ENCODE results near the gene MAPK9. TPM values are rescaled to one million over a fixed set of nuclear protein-coding genes. Genes with fewer than 3 reads are reported as not detected.
A peak's percentile ranks its signal among the peaks of the same experiment; 100 is the strongest.

Gene MAPK9
- total RNA-seq, 3 donors from 2014 or later: 31.2 to 37.9 (median 34.7) TPM

GRCh38 chr5:180315762-180316212 is 23.9 kb upstream of the MAPK9 start:
- no peaks in the 10 kb centered on the region for H3K9me3 ChIP-seq
- DNase-seq (ENCODE audit: low spot score in 2 of 2): peak; percentile 27 to 71
- H3K27ac ChIP-seq: no peak overlapping the region
- intact Hi-C loops (cut with DNase I; ENCODE audit: low total_unique reads): no loop called here
- H3K4me1 ChIP-seq: no peaks in the 10 kb centered on the region
- H3K27me3 ChIP-seq: no peaks in the 10 kb centered on the region
- H3K4me3 ChIP-seq: no peak overlapping the region
- no peaks in the 10 kb centered on the region for H3K36me3 ChIP-seq
- peak; percentile 59 to 74 (median 69) for TF ChIP-seq CTCF (IDR thresholded peaks at IDR 0.05)
- TF ChIP-seq POLR2A (IDR thresholded peaks at IDR 0.05): no peak
- no peak for TF ChIP-seq POLR2AphosphoS5 (IDR thresholded peaks at IDR 0.05)

- intact Hi-C loops (cut with DNase I; ENCODE audit: low total_unique reads): no loop called here
- Histone ChIP-seq H3K27me3 (no peaks in the 10 kb centered on the region), H3K4me1 (no peaks in the 10 kb centered on the region), H3K36me3 (no peaks in the 10 kb centered on the region), H3K9me3 (no peaks in the 10 kb centered on the region), H3K4me3 (peak overlapping the region in 1 of 3 donors; percentile 52), H3K27ac (peak overlapping the region in 1 of 2 donors; percentile 54)
- DNase-seq (ENCODE audit: low spot score in 2 of 2): peak in 1 of 2 donors; percentile 74
- TF ChIP-seq POLR2AphosphoS5 (IDR thresholded peaks at IDR 0.05) (no peak), CTCF (IDR thresholded peaks at IDR 0.05) (no peak), POLR2A (IDR thresholded peaks at IDR 0.05) (no peak)
These were observed 22.0 kb upstream of the MAPK9 start for GRCh38 chr5:180313677-180314505.

- intact Hi-C loops (cut with DNase I; ENCODE audit: low total_unique reads): no loop called here
- no peaks in the 10 kb centered on the region for H3K36me3 ChIP-seq
- H3K4me1 ChIP-seq: no peaks in the 10 kb centered on the region
- H3K27ac ChIP-seq: no peak overlapping the region
- no peak overlapping the region for H3K4me3 ChIP-seq
- TF ChIP-seq CTCF (IDR thresholded peaks at IDR 0.05) (no peak), POLR2AphosphoS5 (IDR thresholded peaks at IDR 0.05) (no peak), POLR2A (IDR thresholded peaks at IDR 0.05) (no peak)
- no peak for DNase-seq (ENCODE audit: low spot score in 2 of 2)
- no peaks in the 10 kb centered on the region for H3K27me3 ChIP-seq
- H3K9me3 ChIP-seq: no peaks in the 10 kb centered on the region
These were observed 19.3 kb upstream of the MAPK9 start for GRCh38 chr5:180311216-180311615.

DNA sequence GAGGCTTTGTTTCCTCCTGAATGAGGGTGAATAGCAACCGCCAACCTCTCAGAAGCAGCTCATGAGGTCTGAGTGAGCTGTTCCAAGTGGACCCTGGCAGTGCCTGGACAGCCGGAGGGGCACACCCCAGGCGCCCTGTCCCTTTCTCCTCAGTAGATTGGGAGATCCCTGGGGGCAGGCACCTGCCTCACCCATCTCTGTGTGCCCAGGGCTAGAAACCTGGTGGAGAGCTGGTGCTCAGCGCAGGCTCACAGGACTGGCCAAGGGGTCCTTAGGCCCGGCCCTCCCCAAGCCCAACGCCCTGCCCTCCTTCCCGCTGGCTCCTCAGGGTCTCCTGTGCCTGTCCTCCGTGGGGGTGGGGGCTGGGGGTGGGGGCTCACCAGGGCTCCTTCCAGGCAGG is 14.9 kb upstream of the MAPK9 start:
- no peak for DNase-seq (ENCODE audit: low spot score in 2 of 2)
- H3K9me3 ChIP-seq: no peaks in the 10 kb centered on the region
- no peaks in the 10 kb centered on the region for H3K4me1 ChIP-seq
- intact Hi-C loops (cut with DNase I; ENCODE audit: low total_unique reads): no loop called here
- no peak overlapping the region for H3K27ac ChIP-seq
- no peaks in the 10 kb centered on the region for H3K27me3 ChIP-seq
- H3K4me3 ChIP-seq: no peak overlapping the region
- TF ChIP-seq CTCF (IDR thresholded peaks at IDR 0.05) (no peak), POLR2AphosphoS5 (IDR thresholded peaks at IDR 0.05) (no peak), POLR2A (IDR thresholded peaks at IDR 0.05) (no peak)
- no peaks in the 10 kb centered on the region for H3K36me3 ChIP-seq

- intact Hi-C loops (cut with DNase I; ENCODE audit: low total_unique reads): no loop called here
- TF ChIP-seq CTCF (IDR thresholded peaks at IDR 0.05): no peak
- TF ChIP-seq POLR2AphosphoS5 (IDR thresholded peaks at IDR 0.05): no peak
- no peak for TF ChIP-seq POLR2A (IDR thresholded peaks at IDR 0.05)
- no peak for DNase-seq (ENCODE audit: low spot score in 2 of 2)
- Histone ChIP-seq H3K4me1 (no peaks in the 10 kb centered on the region), H3K4me3 (no peak overlapping the region), H3K36me3 (no peaks in the 10 kb centered on the region), H3K9me3 (no peaks in the 10 kb centered on the region), H3K27me3 (no peaks in the 10 kb centered on the region), H3K27ac (no peak overlapping the region)
These were observed 13.6 kb upstream of the MAPK9 start for GRCh38 chr5:180305481-180305880.
